NB4 (cell line): ENCODE data around the gene ZNF593OS.

ENCODE experiments used
- CTCF ChIP-seq: IDR thresholded peaks from one replicate; pipeline ENCODE4 v1.5.1; 2012; ENCODE audit warnings: low read depth, low read length
- MAX ChIP-seq: IDR thresholded peaks from 2 replicates; pipeline ENCODE4 v1.6.1; 2011; ENCODE audit warnings: low read depth, low read length
- MYC ChIP-seq: IDR thresholded peaks from 2 replicates; pipeline ENCODE4 v1.6.1; 2011; ENCODE audit warnings: low read depth, low read length
- POLR2A ChIP-seq: IDR thresholded peaks from 2 replicates; pipeline ENCODE4 v1.6.1; 2011; ENCODE audit warnings: mild to moderate bottlenecking; ENCODE audit not compliant: insufficient read length; ENCODE audit errors: extremely low read depth

- TF ChIP-seq CTCF (no peak), POLR2A (no peak), MYC (no peak), MAX (no peak)
Observed at GRCh38 chr1:26132834-26133167, 38.8 kb downstream of the ZNF593OS start.
